ENCODE measurements around the gene ZNF770.
"Not testable (repeated sequence)": the region's sequence is repeated elsewhere in the genome, so short reads cannot be mapped to it uniquely, and the experiment has no call there.

ZNF770 gene

DNA sequence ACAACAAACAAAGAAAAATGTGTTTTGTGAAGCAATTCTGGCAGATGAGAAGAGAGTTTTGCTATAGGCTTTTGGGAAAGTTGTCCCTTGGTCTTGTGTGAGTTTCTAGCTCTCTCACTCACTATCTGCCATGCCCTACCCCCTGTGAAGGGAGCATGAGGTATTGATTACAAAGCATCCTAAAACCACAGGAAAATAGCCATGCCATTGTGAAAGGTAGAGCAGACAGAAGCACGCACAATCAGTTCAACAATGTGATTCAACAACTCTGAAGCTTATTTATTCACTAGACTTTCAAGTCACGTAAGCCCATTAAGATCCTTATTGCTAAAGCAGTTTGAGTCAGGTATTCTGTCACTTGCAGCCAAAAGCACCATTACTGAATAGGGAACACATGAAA is 12.0 kb downstream of the ZNF770 start:
- no peak for DNase-seq

DNA sequence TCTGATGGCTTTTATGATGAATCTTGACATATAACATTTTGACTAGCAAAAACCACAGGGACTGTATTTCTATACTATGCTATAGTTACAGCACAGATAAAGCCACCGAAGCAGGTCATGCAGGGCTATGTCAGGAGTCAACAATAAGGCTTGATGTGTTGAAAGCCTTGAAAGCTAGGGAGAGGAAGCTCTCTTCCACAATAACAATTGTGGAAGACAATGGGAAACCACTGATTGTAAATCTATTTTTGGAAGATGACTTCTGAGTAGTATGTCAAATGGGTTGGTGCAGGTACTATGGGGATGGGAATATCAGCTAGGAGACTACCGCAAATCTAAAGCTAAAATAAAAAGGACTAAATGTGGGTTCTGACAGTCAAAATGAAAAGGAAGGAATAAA is 14.6 kb downstream of the ZNF770 start:
- no peak for DNase-seq

DNA sequence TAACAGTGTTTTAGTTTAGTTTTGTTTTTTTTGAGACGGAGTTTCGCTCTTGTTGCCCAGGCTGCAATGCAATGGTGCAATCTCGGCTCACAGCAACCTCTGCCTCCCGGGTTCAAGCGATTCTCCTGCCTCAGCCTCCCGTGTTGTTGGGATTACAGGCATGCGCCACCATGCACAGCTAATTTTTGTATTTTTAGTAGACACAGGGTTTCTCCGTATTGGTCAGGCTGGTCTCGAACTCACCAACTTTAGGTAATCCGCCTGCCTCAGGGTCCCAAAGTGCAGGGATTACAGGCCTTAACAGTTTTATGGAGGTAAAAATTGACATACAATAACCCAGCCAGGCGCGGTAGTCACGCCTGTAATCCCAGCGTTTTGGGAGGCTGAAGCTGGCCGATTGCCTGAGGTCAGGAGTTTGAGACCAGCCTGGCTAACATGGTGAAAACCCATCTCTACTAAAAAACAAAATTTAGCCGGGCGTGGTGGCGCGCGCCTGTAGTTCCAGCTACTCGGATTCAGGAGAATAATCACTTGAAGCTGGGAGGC is 17.9 kb downstream of the ZNF770 start:
- DNase-seq, result not testable (repeated sequence)

DNA sequence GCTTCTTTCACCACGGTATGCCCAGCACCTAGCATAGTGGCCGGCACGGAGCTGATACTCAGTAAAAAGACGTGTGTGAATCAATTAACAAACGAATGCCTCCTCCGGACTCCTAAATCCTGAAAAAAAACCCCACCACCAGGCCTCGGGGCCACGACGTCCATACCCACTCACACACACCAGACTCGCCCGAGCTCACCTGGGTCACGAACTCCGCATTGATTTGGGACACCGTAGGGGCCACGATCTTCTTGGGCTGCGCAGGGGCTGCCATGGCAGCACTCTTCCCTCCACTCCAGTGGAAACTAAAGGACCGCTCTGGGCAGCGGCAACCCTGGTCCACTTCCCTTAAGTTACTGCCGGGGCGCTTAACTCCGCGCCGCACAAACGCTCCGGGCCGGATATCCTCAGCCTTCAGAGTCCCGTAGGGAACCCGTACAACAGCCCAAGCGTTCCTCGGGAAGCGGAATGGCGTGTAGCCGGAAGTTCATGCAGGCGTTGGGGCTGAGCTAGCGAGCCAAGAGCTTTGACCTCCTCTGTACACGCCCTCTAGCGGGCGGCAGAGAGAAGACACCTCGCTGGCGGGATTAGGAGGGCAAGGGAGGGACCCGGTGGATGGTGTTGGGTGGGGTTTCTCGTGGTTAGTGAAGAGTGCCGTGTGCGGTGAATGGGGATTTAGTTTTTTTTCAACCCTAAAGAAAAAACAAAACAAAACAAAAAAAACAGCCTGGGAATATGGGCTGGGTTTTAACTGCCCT is 18.6 kb downstream of the ZNF770 start, which contains the start of gene AQR:
TSS of gene AQR (minus strand) at position 403 of the 758 bp plus-strand sequence. CDS start at position 274, 129 bp downstream.
- peak; percentile 98 for DNase-seq

DNA sequence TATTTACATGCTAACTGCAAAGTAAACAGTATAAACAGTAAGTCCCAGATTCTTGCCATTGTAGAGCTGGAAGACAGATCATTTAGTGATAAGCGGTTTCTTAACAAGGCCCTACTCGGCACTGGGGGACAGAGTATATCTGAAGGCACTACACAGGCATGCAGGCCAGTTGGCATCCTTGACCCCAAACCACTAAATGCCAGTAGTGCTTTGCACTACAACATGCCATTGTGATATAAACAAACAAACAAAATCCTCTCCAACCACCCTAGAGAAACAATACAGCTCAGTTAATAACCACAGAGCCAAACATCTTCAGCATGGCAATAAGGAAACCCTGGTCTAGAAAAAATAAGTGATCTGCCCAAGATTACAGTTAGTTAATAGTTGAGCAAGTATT is 23.8 kb downstream of the ZNF770 start:
- no peak for DNase-seq

DNA sequence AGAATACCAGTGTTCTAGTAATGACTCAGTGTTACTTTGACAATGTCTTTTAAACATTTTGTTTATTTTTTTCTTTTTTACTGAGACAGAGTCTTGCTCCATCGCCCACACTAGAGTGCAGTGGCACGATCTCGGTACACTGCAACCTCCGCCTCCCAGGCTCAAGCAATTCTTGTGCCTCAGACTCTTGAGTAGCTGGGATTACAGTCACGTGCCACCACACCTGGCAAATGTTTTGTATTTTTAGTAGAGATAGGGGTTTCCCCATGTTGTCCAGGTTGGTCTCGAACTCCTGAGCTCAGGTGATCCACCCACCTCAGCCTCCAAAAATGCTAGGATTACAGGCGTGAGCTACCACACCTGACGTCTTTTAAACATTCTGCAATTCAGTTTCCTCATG is 34.2 kb downstream of the ZNF770 start:
- no peak for DNase-seq

DNA sequence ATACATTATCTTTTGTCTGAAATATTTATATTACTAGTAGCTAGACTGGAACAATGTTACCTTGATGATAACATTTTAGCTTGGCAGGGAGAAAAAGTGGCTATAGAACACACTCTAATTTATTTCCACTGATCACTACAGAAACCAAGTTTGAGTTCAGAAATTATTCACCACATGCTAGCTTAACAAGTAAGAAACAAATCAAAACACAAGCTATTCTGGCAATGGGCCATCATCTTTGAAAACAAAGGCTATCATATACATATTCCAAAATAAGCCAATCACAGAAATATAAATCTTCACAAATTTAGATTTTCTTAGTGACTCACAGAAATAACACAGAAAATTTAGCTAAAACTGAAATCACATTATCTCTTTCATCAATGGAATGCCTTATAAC is 35.6 kb downstream of the ZNF770 start:
- DNase-seq, result no peak

DNA sequence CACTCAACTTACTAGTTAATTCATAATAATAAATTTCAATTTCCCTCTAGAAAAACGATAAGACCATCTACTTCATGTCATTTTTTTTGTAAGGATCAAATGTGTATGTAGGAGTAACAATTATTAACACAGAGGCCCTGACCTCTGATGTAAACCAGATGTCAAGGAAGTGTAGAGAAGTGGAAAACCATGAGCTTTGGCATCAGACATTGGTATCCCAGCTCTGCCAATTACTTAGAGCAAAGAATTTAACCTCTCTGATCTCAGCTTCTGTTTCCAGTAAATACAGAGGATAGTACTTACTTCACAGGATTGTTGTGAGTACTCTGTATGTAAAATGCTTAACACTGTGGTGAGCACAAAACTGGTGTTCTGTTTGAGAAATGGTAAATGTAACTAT is 36.1 kb downstream of the ZNF770 start:
- DNase-seq, result no peak

DNA sequence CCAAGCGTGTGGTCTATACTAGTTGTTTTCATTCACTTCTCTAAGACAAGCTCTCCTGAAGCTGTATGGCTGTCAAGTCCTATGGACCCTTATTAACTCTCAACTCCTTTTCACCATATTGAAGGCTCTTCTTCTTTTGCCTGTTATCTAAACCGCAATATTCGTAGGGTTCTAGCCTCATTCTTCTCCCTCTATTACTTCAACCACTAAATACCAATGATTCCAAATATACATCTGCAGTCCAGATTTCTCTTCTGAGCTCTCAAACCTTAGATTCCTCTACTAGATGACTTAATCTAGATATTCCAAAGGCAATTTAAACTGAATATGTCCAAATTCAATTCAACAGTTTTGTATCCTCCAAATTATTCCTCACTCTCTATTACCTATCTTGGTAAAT is 43.2 kb downstream of the ZNF770 start:
- DNase-seq, result no peak

DNA sequence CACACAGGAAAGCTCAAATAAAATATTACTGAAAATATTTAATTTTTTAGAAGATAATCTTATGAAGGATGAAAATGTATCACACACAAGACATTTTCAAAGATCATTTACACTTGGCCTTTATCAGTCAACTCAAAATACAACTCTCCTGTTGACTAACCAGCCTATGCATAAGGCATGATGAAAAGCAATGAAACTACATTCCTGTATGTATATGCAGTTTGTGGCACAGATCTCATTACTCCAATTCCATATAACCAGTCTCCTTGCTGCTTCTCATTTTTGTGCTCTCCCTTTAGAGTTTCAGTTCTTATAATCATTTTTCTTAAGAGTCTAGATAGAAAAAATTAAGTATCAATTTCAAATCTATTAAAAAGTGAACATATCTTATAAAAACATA is 44.4 kb downstream of the ZNF770 start:
- DNase-seq, result no peak

DNA sequence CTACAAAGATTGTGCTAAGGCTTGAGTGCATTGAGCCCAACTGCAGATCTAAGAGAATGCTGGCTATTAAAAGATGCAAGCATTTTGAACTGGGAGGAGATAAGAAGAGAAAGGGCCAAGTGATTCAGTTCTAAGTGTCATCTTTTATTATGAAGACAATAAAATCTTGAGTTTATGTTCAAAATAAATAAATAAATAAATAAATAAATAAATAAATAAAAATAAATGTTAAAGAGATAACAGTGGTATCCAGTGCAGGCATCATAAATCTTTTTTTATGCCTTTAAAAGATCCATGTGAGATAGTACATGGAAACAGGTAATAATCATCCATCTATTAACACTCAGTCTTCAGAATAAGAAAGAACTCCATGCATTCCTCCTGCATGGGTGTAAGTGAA is 44.8 kb downstream of the ZNF770 start:
- DNase-seq, result not testable (repeated sequence)

DNA sequence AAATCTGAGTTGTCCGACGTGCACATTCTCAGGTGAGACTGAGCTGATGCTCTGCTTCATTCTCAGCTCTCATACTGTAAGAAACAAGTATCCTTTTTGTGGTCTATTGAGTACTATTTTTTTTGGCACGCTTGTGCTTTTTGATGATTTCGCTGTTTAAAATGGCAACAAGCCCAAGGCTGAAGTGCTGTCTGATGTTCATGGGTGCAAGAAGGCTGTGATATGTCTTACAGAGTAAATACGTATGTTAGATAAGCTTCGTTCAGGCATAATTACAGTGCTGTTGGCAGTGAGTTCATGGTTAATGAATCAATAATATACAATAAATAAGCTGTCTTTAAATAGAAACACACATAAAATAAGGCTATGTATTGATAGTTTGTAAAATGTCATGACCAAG is 45.7 kb downstream of the ZNF770 start:
- DNase-seq, result no peak

DNA sequence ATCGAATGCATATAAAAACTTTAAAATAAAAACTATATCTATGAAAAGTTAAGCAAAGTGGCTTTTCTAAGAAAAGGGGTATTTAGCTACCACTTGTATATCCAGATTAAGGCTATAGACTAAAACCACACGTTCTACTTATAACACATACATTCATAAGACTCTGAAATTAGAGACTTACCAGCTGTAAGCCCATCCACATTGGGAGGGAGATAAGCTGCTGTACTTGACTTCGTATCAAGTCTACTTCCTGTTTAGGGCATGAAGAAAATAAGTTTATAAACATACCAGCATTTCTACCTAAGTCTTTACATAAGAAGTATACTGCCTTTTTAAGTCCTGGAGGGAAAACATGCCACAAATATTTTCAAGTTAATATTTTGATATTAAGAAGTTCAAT is 46.3 kb downstream of the ZNF770 start:
- DNase-seq, result no peak

DNA sequence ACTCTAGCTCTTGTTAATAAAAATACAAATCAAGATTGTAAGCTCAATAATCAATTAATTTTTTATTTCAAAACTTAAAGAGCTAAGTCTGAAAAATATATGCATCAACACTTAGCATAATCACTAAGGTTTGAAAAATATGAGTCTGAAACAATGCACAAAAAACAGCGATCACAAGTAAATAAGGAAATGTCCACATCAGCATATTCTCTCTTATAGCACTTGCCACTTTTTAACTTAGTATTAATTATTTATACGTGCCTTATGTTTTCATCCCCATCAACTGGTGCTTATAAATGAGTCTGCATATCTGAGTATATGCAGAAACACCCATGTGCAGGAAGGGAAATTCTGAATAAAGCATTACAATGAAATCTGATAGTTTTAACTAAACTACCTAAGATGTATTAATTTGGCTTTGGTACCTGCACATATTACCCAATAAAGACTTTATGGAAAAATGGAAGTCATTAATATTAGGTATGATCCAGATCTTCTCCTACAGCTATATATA is 46.8 kb downstream of the ZNF770 start:
- DNase-seq, result no peak

DNA sequence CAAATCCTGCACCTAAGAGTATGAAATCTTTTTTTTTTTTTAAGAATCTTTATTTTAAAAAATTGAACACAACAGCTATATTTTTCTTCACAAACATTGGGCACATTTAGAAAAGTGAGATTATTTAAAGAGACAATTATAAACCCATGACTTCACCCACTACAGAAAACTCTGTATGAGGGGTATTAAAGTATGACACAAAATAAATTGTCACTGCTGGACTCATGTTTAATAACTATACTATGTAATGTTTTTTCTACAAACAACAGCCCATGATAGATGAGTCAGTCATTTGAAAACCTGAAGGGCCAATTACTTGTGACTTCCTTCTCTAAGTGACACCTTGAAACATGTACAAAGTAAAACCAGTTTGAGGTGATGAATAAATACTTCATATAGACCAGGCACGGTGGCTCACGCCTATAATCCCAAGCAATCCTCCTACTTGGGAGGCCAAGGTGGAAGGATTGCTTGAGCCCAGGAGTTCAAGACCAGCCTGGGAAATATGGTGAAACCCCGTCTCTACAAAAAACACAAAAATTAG is 54.6 kb downstream of the ZNF770 start:
- DNase-seq, result no peak

DNA sequence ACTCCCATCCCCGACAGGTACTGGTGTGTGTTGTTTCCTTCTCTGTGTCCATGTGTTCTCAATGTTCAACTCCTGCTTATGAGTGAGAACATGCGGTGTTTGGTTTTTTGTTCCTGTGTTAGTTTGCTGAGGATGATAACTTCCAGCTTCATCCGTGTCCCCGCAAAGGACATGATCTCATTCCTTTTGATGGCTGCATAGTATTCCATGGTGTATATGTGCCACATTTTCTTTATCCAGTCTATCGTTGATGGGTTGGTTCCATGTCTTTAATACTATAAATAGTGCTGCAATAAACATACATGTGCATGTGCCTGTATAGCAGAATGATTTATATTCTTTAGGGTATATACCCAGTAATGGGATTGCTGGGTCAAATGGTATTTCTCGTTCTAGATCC is 59.7 kb downstream of the ZNF770 start:
- DNase-seq, result not testable (repeated sequence)

All from suppressor macrophage treated with lipopolysaccharide for 4 hours (primary cell).